Endometrial microvascular endothelial cells (primary cell): ENCODE data around the gene RAB30. TPM values are rescaled to one million over a fixed set of nuclear protein-coding genes. Genes with fewer than 3 reads are reported as not detected.
"Not testable (repeated sequence)": the region's sequence is repeated elsewhere in the genome, so short reads cannot be mapped to it uniquely, and the experiment has no call there.

Source experiments
- in situ Hi-C: cut with HindIII; loops from 2 replicates; pipeline ENCODE4 v1.10.0; 2017; ENCODE audit warnings: low sequenced_read_pairs, low pct_unique_long_range_greater_than_20kb; ENCODE audit errors: inconsistent ontology term
- total RNA-seq: library from RNA; depleted of rRNA; stranded (reverse); fragments of >200 nt; gene quantifications from one replicate; pipeline ENCODE4 v1.2.3, GENCODE V29; 2015; ENCODE audit errors: inconsistent ontology term

Gene RAB30
- total RNA-seq, 1 donor from 2014 or later, result 4.2 TPM

DNA sequence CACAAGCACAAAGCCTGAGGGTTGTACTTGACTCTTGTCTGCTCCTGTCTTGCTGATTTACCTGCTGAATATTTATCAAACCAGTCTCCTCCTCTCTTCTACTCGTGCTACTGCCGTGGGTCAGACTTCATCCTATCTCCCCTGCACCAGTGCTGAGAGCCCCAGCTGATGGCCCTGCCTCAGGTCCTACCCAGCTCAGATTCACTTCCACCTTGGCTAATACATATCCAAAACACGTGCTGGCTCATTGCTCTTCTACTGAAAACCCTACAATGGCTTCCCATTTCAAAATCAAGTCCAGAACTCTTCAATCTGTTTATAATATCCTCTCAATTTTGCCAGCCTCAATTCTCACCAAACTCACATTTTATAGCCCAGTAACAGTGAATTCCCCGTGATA is 48.3 kb downstream of the RAB30 start:
- in situ Hi-C loops, result no loop called here

DNA sequence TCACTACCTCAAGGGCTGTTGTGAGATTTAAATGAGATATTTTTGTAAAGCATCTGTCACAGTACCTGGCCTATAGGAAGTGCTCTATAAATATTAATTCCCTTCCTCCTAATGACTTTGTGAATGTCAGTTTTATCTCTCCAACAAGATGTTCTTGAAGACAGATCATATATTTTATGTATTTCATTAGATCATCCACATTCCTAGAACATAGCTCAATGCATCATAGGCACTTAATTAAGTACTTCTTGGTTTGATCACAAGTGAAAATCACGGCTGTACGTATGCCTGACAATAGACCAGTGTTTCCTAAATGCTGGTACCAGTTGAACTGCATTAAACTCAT is 49.9 kb downstream of the RAB30 start:
- in situ Hi-C loops, result no loop called here

DNA sequence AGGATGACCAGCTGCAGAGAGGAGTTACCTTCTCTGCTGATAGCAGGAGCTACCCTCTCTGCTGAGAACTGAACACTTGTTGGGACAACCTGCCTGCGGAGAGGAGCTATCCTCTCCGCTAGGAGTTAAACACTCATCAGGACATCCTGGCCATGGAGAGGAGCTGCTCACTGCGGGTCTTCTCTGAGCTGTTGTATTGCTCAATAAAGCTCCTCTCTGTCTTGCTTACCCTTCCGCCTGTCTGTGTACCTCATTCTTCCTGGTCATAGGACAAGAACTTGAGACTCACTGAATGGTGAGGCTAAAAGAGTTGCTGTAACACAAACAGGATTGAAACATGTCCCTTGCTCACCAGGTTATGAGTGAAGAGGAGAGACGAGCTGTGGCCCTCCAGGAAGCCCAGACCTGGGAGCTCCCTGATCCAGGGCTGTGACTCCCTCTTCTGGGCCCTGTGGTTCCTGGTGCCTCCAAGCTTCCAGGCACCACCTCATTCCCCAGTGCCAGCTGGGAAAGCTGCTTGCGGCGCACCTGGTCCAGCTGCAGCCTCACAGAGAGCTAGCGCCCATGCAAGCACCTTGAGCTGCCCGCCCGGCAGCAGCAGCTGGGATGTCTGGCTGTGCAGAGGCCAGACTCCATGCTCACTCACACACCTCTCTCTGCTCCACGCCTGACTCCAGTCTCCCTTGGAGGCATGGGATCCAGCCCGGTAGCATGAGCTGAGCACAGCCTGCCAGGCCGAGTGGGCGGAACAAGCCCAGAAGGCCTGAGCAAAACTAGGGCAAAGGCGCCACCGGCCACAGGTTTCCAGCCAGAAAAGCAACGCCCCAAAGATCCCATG is 50.5 kb downstream of the RAB30 start:
- in situ Hi-C loops, result no loop called here

DNA sequence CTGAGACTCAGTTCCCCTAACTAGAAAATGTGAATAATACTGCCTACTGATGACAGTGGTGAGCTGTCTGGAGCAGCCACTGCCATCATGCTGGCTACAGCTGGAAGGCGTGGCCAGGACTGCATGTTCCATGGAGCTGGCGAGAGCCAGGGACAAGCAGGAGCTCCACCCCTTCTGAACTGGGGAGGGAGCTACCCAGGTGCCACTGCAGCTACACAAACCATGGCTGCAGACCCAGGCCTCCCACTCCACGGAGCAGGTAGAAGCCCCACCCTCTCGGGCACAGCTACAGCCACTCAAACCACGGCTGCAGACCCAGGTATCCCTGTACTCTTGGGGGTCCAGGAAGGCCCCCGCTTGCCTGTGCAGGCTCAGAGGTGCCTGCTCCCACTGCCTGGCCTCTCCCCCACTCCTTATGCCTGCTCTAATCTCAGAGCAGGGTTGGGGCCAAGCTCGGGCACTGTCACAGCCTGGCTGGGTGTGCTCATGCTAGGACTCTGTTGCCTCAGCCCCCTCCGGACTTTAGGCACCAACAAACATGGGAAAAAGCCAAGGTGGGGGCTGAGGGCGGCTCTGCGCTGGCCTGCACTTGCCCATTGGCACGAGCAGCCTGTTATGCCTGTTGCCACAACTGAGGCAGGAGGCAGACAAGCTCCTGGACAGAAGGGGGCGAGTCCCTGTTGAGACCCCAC is 51.7 kb downstream of the RAB30 start:
- in situ Hi-C loops, result no loop called here

DNA sequence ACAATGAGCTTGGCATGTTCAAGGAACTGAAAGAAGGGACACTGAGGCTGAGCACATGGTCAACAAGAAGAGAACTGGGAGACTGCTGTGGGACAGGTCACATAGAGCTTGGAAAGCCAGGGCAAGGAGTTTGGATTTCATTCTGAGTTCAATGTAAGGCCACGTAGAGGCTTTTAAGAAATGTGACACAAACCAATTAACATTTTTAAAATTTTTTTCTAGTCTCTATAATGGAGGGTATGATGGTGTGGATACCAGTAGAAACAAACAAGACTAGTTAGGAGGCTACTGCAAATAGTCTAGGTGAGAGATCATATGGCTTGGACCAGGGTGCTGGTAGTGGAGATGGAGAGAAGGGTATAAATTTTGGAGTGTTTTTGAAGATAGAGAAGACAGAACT is 56.7 kb downstream of the RAB30 start:
- in situ Hi-C loops, result no loop called here

DNA sequence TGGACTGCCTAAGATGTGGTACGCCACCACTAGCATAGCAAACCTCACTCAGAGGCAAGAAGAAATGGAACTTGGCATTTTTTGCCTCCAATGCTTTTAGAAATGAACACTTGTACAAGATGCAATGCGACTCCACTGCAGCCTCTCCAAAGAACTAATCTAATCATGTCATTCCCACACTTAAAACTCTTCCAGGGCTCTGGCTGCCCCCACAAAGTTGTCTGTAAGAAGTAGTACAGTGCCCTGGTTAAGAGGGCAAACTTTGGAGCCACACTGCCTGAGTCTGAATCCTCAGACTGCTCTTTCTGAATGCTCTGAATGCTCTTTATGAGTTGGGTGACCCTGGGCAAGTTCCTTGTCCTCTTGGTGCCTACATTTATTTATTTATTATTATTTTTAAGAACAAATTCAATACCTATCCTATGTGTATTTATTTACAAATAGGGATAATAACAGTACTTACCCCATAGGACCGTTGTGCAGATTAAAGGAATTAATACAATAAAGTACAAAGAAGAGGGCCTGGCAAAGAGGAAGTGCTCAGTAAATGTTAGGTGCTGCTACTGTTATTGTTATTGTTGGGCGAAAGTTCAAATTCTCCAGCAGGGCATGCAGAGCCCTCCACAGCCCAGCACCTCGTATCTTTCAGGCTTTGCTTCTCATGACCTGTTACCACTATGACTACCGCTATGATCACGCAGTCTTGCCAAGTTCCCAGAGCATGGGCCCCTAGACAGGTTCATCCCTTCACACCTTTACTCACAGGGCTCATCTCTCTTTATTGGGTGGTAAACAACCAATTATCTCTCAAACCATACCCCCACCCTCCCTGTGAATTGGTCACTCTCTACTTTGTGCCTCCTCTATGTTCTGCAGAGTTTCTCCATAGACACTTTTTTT is 59.3 kb downstream of the RAB30 start:
- in situ Hi-C loops, result no loop called here

DNA sequence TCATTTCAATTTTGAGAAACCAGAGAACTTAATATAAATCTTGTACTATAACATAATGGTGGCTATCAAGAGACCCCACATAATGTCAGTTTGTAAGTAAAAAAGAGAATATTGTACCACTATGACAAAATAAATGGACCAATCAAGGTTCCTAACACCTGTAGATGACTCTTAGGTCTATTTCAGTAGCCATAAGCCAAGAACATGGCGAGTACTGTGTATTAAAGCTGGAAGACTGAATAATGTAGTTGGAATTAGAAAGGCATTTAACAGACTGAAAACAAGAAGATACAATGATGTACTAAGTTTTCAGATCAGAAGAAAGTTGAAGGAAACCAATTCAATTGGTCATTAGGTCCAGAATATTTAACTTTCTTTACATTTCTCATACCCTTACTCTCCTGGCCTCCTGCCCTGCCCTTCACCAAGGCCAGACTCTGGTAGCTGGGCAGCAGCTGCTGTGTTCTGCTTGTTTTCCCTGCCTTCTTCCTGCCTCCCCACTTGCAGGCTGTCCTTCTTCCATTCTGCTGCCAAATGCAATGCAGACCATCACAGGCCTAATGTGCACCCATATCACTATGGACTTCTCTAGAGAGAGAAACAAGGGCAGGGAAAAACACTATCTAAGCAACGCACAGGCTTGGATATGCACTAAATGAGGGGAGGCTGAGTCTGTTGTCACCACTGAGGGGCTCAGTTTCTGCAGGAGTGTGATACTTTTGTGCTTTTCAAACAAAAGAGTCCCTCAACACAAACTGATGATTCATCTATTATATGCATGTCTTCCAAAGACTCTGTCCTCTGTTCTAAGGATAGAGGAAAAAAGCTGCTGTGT is 60.1 kb downstream of the RAB30 start:
- in situ Hi-C loops, result no loop called here

DNA sequence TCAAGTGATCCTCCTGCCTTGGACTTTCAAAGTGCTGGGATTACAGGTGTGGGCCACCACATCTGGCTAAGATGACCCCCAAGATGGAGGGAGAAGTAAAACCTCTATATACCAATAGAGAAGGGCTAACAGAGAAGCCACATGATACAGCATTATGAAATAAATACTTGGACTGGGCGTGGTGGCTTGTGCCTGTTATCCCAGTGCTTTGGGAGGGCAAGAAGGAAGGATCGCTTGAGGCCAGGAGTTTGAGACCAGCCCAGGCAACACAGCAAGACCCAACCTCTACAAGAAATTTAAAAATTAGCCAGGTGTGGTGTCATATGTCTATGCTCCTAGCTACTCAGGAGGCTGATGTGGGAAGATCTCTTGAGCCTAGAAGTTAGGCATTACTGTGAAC is 61.7 kb downstream of the RAB30 start:
- in situ Hi-C loops, result no loop called here

DNA sequence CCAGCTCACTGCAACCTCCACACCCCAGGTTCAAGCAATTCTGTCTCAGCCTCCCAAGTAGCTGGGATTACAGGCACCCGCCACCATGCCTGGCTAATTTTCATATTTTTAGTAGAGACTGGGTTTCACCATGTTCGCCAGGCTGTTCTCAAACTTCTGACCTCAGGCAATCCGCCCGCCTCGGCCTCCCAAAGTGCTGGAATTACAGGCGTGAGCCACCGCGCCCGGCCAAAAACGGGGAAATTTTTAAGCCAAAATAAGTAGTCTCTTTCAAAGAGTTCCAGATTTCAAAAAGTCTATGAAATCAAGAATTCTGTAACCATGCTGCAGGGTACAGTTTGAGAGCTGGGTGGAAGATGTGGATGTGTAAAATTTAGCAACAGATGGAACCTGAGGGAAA is 62.6 kb downstream of the RAB30 start:
- in situ Hi-C loops, result not testable (repeated sequence)

DNA sequence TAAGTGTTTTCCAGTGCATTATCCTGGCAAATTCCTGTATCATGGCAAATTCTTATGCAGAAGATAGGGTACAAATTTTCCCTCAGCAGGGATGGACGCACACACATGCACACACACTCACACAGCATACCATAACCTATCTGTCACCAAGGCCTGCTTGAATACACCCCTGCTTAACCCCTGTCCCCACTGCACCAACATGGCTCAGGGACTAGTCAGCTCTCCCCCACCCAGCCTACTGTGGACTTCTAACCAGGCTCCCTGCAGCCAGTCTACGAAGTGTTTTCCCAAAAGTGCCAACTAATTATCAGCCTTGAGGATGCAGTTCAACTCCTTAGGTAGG is 63.1 kb downstream of the RAB30 start:
- in situ Hi-C loops, result no loop called here

DNA sequence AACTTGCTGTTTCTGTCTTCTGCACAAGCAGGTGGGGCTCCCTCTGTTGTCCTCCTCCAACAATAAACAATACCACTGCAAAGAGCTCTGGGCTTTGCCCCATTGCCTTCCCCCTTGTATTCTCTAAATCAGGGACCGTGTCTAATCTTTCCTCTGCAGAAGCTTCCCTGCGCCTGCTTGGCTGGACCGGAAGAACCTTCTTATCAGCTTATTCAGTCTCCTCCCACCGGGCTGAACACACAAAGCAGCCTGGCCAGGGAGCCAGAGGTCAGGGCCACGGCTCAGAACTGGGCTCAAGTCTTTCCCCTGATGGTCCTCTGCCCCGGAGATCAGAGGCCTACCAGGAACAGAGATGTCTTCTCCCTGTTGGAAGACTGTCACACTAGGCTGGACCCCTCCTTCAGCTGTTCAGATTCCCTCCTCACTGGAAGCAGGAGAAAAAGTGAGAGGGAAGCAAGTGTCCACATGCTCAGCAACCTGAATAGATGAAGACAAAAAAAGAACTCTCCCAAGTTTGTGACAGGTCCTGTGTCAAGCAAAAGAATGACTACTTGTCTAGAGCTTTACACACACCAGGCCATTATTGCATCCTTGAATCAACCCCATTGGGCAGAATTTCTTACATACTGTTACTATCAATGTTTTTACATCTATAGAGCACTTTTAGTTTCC is 63.7 kb downstream of the RAB30 start:
- in situ Hi-C loops, result no loop called here

DNA sequence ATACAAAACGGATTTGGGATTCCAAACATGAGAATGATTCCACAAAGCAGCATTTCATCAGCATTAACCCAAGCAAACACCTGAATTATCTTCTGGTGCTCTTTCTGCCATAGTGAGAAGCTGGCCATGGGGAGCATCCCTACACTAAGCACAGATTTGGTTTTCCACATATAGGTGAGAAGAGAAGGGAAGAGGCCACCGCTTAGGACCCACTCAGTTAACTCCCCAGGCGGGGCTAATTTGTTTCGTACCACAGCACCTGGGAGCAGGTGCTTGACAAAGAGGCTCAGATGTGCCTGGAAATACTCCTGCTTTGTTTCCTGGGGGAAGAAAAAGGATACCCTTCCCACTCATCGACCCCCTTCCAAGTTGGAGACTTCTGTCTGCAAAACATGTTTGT is 64.2 kb downstream of the RAB30 start:
- in situ Hi-C loops, result no loop called here

DNA sequence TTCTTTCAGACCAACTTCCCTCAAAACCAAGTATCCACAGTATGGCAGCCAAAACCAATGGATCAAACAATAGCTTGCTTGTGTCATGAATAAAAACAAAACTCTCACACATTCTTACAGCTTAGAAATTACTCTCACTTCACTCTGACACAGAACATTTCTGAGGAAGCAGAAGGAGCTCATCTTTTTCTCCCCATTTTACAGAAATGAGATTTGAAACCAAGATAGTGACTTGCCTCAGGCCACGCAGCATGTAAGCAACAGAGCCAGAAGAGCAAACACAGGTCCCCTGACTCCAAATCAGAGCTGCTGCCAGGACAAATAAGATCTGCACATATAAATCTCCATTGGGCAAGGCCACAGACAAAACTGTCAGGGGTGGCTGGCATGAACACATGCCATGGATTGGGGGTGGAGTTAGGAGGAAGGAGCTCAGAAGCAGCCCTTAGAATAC is 64.8 kb downstream of the RAB30 start:
- in situ Hi-C loops, result no loop called here

DNA sequence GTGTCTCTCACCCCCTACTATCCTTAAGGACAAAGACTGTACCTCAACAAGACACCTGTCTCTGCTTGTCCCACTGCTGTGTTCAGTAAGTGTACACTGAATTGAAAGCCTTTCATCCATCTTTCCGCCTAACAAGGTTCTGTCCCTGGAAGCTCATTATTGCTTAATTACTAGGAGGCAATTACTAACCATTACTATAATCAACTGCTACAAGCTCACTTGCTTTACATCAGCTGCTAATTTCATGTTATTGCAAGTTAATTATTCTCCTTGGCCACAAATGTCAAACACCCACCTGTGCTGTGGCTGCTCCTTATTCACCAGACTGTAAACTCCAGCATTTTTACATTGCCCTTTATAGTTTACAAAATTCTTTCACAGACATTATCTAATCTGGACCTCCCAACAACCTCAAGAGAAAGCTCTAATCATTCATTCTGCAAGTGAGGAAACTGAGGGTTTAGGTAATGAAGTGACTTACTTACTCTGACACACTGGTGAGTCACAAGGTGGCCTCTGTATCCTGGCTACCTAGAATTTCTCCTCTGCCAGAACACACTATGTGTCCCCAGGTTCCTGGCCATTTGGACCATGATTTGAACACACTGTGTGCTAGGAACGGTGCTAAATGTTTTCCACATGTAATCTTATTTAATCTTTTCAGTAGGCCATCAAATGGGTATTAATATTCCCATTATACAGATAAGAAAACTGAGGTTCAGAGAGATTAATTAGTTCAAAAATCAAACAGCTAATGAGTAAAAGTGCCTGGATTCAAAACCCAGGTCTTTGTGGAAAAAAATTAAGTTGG is 66.7 kb downstream of the RAB30 start:
- in situ Hi-C loops, result no loop called here

DNA sequence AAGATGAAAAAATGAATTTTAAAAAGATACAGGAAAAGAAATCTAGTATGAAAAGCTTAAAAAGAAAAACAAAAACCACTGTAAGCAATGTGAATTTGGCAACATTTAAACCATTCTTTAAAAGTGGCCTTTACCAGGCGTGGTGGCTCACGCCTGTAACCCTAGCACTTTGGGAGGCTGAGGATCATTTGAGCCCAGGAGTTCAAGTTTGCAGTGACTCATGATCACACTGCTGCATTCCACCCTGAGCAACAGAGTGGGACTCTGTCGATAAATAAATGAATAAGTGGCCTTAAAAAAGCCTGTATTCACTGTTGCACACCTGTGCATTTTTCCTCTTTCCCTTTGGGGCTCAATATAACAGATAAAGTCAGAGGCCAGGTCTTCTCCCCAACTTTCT is 69.2 kb downstream of the RAB30 start:
- in situ Hi-C loops, result no loop called here

DNA sequence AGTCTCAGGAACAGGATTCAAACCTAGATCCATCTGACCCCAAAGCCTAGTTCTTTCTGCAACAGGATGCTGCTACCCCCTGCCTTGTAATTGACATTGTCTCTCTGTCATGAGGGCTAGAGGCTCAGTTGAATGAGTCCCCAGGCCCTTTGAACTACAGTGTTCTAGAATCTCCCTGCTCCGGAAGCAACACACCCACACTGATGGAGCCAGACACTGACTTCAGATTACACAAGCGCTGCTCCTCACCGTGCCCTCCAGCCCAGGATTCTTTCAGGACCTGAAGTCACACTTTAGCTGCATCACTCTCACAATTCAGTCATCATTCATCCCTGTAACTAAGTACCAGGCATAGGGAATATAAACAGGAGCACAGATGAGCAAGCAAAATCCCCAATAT is 69.6 kb downstream of the RAB30 start:
- in situ Hi-C loops, result no loop called here

DNA sequence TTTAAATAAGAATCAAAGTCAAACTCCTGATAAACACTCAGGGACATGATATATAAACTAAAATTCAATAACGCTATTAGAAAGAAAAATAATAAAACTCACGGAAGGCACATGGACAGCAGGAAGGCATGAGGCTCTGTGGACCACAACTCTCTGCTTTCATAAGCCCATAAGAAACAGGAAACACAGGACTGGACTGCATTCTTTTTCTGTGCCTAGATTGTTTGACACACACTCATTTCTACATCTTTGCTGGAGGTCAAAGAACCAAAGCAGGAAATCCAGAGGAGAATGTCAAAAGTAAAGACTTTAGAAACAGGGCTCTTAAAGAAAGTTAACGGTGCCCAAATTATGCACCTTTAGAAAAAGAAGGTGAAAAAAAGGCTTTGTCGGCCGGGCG is 71.3 kb downstream of the RAB30 start:
- in situ Hi-C loops, result no loop called here

DNA sequence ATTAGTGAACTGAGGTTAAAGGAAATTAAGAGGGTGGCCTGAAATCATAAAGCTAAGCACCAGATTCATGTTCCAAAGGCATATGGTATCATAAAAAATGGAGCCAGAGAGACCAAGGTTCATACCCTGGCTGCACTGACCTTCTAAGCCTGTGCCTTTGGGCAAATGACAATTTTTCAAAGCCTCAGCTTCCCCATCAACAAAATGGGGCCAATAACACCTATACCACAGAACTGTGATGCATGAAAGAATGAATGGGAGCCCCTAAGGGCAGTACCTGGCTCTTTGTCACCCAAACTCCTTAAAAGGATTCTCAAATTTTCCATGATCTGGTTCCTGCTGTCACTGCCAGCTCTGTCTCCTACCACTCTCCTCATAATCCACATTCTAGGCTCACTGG is 72.5 kb downstream of the RAB30 start:
- in situ Hi-C loops, result no loop called here
